ENCODE measurements around the gene TMEM92.

Gene TMEM92

DNA sequence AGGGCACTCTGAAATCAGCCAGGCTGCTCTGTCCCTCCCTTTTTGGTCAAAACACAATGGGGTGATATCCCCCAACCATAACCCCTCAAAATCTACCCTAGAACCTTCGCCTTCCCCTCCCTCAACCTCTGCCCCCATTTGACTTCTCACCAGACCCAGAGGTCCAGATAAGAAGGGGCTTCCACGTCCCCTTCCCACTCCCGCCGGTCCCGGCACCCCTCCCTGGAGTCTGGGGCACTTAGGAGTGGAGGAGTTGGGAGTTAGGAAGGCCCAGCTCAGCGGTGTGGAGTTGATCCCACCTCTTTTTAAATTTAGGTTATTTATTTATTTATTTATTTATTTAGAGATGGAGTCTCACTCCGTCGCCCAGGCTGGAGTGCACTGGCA lies 619 bp upstream of the TMEM92 start:
- peak overlapping the region; percentile 66 for H4K8ac ChIP-seq (ENCODE audit: low read depth, low read length)
- no peaks in the 10 kb centered on the region for H3K9me3 ChIP-seq (ENCODE audit: insufficient read depth, low read depth, low read length)
- no peak overlapping the region for H3K23ac ChIP-seq (ENCODE audit: low read length)
- H3K18ac ChIP-seq (ENCODE audit: low read length): peak overlapping the region; percentile 41
- H3K27me3 ChIP-seq (ENCODE audit: insufficient read depth, low read length): no peaks in the 10 kb centered on the region
- no peak overlapping the region for H3K4ac ChIP-seq (ENCODE audit: low read depth, low read length)
- H2BK12ac ChIP-seq (ENCODE audit: low read length): peak overlapping the region; percentile 94
- H2BK5ac ChIP-seq (ENCODE audit: low read depth, low read length, poor library complexity): peak overlapping the region; percentile 23
- H3K4me1 ChIP-seq (ENCODE audit: control insufficient read depth in 1 of 2, insufficient read depth in 2 of 2, low read length in 2 of 2): peaks cover 10 to 14% of the 10 kb centered on the region in 2 experiments
- H3K79me1 ChIP-seq (ENCODE audit: low read length): peaks cover 10% of the 10 kb centered on the region
- H3K4me3 ChIP-seq (ENCODE audit: low read depth, low read length): no peak overlapping the region
- no peaks in the 10 kb centered on the region for H3K36me3 ChIP-seq (ENCODE audit: control insufficient read depth in 1 of 2, insufficient read depth in 2 of 2, low read length in 2 of 2)
- no peak for DNase-seq
- H2AK5ac ChIP-seq (ENCODE audit: low read length): peak overlapping the region; percentile 54
- no CpG with 5 or more reads among the region's 8 CpGs for whole genome bisulfite sequencing (ENCODE audit: extremely low coverage, insufficient coverage, insufficient read length)
- no peak overlapping the region for H4K12ac ChIP-seq (ENCODE audit: low read depth, low read length)
- H3K79me2 ChIP-seq (ENCODE audit: control insufficient read depth, insufficient read depth, low read length, poor library complexity): no peaks in the 10 kb centered on the region
- peak overlapping the region; percentile 26 for H3K14ac ChIP-seq (ENCODE audit: low read length)
- H3K27ac ChIP-seq (ENCODE audit: low read depth, low read length): no peak overlapping the region
- peak overlapping the region; percentile 50 for H2AFZ ChIP-seq (ENCODE audit: insufficient read depth, low read length, poor library complexity)
- peak overlapping the region; percentile 83 for H4K91ac ChIP-seq (ENCODE audit: low read depth, low read length)
- H3K9ac ChIP-seq (ENCODE audit: low read length): no peak overlapping the region
- H2BK120ac ChIP-seq (ENCODE audit: insufficient read depth, low read length, poor library complexity): peak overlapping the region; percentile 34
- peak overlapping the region; percentile 76 for H3K4me2 ChIP-seq (ENCODE audit: low read length)

DNA sequence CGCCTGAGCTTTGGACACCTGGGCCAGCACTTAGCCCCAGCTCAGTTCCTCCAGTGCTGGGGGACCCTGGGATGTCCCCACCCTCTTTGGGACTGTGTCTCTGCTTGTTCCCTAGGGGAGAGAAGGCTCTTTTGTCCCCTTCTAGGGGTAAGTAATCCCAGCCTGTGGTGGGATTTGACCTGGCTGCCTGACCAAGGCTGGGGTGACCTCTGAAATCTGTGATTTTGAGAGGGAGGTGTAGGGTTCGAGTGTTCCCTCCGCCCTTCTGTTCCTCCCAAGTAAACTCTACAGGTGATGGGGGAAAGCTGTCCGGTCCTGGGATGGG lies 593 bp downstream of the TMEM92 start:
- H3K4me3 ChIP-seq (ENCODE audit: low read depth, low read length): no peak overlapping the region
- H3K9me3 ChIP-seq (ENCODE audit: insufficient read depth, low read depth, low read length): no peaks in the 10 kb centered on the region
- H3K27ac ChIP-seq (ENCODE audit: low read depth, low read length): no peak overlapping the region
- H2BK12ac ChIP-seq (ENCODE audit: low read length): peak overlapping the region; percentile 37
- no peak overlapping the region for H2AFZ ChIP-seq (ENCODE audit: insufficient read depth, low read length, poor library complexity)
- H3K9ac ChIP-seq (ENCODE audit: low read length): peak overlapping the region; percentile 20
- H3K79me2 ChIP-seq (ENCODE audit: control insufficient read depth, insufficient read depth, low read length, poor library complexity): no peaks in the 10 kb centered on the region
- H3K18ac ChIP-seq (ENCODE audit: low read length): peak overlapping the region; percentile 28
- H2AK5ac ChIP-seq (ENCODE audit: low read length): peak overlapping the region; percentile 24
- H2BK120ac ChIP-seq (ENCODE audit: insufficient read depth, low read length, poor library complexity): no peak overlapping the region
- no peak overlapping the region for H3K23ac ChIP-seq (ENCODE audit: low read length)
- peak overlapping the region; percentile 29 for H4K91ac ChIP-seq (ENCODE audit: low read depth, low read length)
- peak overlapping the region; percentile 14 for H3K4ac ChIP-seq (ENCODE audit: low read depth, low read length)
- peak overlapping the region; percentile 46 for H3K4me2 ChIP-seq (ENCODE audit: low read length)
- WGBS (ENCODE audit: extremely low coverage, insufficient coverage, insufficient read length): no CpG with 5 or more reads among the region's 4 CpGs
- no peak for DNase-seq
- peak overlapping the region; percentile 5 for H3K14ac ChIP-seq (ENCODE audit: low read length)
- H4K12ac ChIP-seq (ENCODE audit: low read depth, low read length): no peak overlapping the region
- peaks cover 0 to 3% of the 10 kb centered on the region in 2 experiments for H3K36me3 ChIP-seq (ENCODE audit: control insufficient read depth in 1 of 2, insufficient read depth in 2 of 2, low read length in 2 of 2)
- peak overlapping the region; percentile 67 for H4K8ac ChIP-seq (ENCODE audit: low read depth, low read length)
- H3K79me1 ChIP-seq (ENCODE audit: low read length): peaks cover 10% of the 10 kb centered on the region
- no peaks in the 10 kb centered on the region for H3K27me3 ChIP-seq (ENCODE audit: insufficient read depth, low read length)
- H3K4me1 ChIP-seq (ENCODE audit: control insufficient read depth in 1 of 2, insufficient read depth in 2 of 2, low read length in 2 of 2): peaks cover 7 to 14% of the 10 kb centered on the region in 2 experiments
- H2BK5ac ChIP-seq (ENCODE audit: low read depth, low read length, poor library complexity): no peak overlapping the region

GRCh38 chr17:50275279-50275678 lies 1.0 kb downstream of the TMEM92 start:
- Histone ChIP-seq H2AFZ (ENCODE audit: insufficient read depth, low read length, poor library complexity) (no peak overlapping the region), H3K4me3 (ENCODE audit: low read depth, low read length) (no peak overlapping the region), H3K27me3 (ENCODE audit: insufficient read depth, low read length) (no peaks in the 10 kb centered on the region), H3K9me3 (ENCODE audit: insufficient read depth, low read depth, low read length) (no peaks in the 10 kb centered on the region), H3K4me1 (ENCODE audit: control insufficient read depth in 1 of 2, insufficient read depth in 2 of 2, low read length in 2 of 2) (peaks cover 7 to 13% of the 10 kb centered on the region in 2 experiments), H3K36me3 (ENCODE audit: control insufficient read depth in 1 of 2, insufficient read depth in 2 of 2, low read length in 2 of 2) (peaks cover 0 to 3% of the 10 kb centered on the region in 2 experiments), H3K9ac (ENCODE audit: low read length) (no peak overlapping the region), H2BK12ac (ENCODE audit: low read length) (no peak overlapping the region), H3K79me2 (ENCODE audit: control insufficient read depth, insufficient read depth, low read length, poor library complexity) (no peaks in the 10 kb centered on the region), H4K91ac (ENCODE audit: low read depth, low read length) (no peak overlapping the region), H2BK5ac (ENCODE audit: low read depth, low read length, poor library complexity) (no peak overlapping the region), H3K27ac (ENCODE audit: low read depth, low read length) (no peak overlapping the region), H3K23ac (ENCODE audit: low read length) (no peak overlapping the region), H4K8ac (ENCODE audit: low read depth, low read length) (no peak overlapping the region), H2AK5ac (ENCODE audit: low read length) (no peak overlapping the region), H2BK120ac (ENCODE audit: insufficient read depth, low read length, poor library complexity) (no peak overlapping the region), H3K79me1 (ENCODE audit: low read length) (peaks cover 10% of the 10 kb centered on the region), H4K12ac (ENCODE audit: low read depth, low read length) (no peak overlapping the region), H3K4me2 (ENCODE audit: low read length) (no peak overlapping the region), H3K18ac (ENCODE audit: low read length) (no peak overlapping the region), H3K4ac (ENCODE audit: low read depth, low read length) (no peak overlapping the region), H3K14ac (ENCODE audit: low read length) (no peak overlapping the region)
- DNase-seq: no peak
- WGBS (ENCODE audit: extremely low coverage, insufficient coverage, insufficient read length): no CpG with 5 or more reads among the region's 7 CpGs

DNA sequence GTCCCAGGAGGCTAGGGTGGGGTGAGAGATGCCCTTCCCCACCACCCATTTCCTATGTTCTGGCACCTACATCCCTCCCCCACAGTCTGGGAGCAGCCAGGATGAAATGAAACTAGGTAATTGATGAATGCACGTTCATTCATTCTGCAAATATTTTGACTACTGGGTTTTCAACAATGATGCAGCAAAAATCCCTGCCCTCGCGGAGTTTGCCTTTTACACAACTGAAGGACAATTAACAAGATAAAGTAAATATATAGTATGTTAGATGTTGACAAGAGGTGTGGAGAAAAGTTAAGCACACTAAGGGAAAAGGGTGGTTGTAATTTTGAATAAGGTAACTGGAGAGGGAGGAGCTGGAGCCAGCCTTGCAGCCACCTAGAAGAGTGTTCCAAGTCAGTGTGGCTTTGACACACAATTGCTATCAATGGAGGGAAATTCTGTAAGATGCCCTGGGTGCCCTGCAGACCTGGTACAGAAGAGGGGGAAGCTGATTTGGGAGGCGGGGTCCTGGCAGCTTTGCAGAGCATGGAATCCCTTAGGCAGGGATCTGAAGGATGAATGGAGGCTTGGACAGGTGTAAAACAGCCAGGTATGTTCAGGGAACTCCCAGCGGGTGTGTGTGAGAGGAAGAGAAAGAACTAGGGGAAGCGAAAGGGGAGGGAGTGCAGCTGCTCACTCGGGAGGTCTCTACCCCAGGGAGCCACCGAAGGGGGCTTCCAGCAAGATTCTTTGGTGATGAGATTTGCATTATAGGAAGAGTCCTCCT lies 2.5 kb downstream of the TMEM92 start:
- Histone ChIP-seq H3K79me2 (ENCODE audit: control insufficient read depth, insufficient read depth, low read length, poor library complexity) (no peaks in the 10 kb centered on the region), H2BK5ac (ENCODE audit: low read depth, low read length, poor library complexity) (no peak overlapping the region), H3K4ac (ENCODE audit: low read depth, low read length) (no peak overlapping the region), H3K23ac (ENCODE audit: low read length) (no peak overlapping the region), H4K8ac (ENCODE audit: low read depth, low read length) (no peak overlapping the region), H2AFZ (ENCODE audit: insufficient read depth, low read length, poor library complexity) (no peak overlapping the region), H3K9me3 (ENCODE audit: insufficient read depth, low read depth, low read length) (no peaks in the 10 kb centered on the region), H3K18ac (ENCODE audit: low read length) (no peak overlapping the region), H4K91ac (ENCODE audit: low read depth, low read length) (no peak overlapping the region), H4K12ac (ENCODE audit: low read depth, low read length) (no peak overlapping the region), H3K4me3 (ENCODE audit: low read depth, low read length) (no peak overlapping the region), H3K9ac (ENCODE audit: low read length) (no peak overlapping the region), H3K4me1 (ENCODE audit: control insufficient read depth in 1 of 2, insufficient read depth in 2 of 2, low read length in 2 of 2) (peaks cover 5 to 11% of the 10 kb centered on the region in 2 experiments), H3K14ac (ENCODE audit: low read length) (no peak overlapping the region), H3K79me1 (ENCODE audit: low read length) (peaks cover 10% of the 10 kb centered on the region), H3K4me2 (ENCODE audit: low read length) (no peak overlapping the region), H3K27me3 (ENCODE audit: insufficient read depth, low read length) (no peaks in the 10 kb centered on the region), H3K36me3 (ENCODE audit: control insufficient read depth in 1 of 2, insufficient read depth in 2 of 2, low read length in 2 of 2) (peaks cover 0 to 3% of the 10 kb centered on the region in 2 experiments), H2BK12ac (ENCODE audit: low read length) (no peak overlapping the region), H3K27ac (ENCODE audit: low read depth, low read length) (no peak overlapping the region), H2BK120ac (ENCODE audit: insufficient read depth, low read length, poor library complexity) (no peak overlapping the region), H2AK5ac (ENCODE audit: low read length) (no peak overlapping the region)
- no peak for DNase-seq
- WGBS (ENCODE audit: extremely low coverage, insufficient coverage, insufficient read length): no CpG with 5 or more reads among the region's 8 CpGs

Data from trophoblast cell (in vitro differentiated cells and primary cell).